ENCODE measurements around the gene LPP.

- no peak for TF ChIP-seq CTCF (IDR thresholded peaks at IDR 0.05)
- no peak for TF ChIP-seq EP300 (IDR thresholded peaks at IDR 0.05)
- no peak for TF ChIP-seq POLR2A (IDR thresholded peaks at IDR 0.05; ENCODE audit: low read depth)
- no peak for TF ChIP-seq POLR2AphosphoS5 (IDR thresholded peaks at IDR 0.05)
These were observed 45.1 kb upstream of the LPP start for GRCh38 chr3:188108703-188109412.
